ENCODE measurements around the gene TSPAN17. TPM values are rescaled to one million over a fixed set of nuclear protein-coding genes. Genes with fewer than 3 reads are reported as not detected.

TSPAN17 gene
- total RNA-seq, 1 donor from 2014 or later = 42.8 TPM

GRCh38 chr5:176658817-176659511, 11.7 kb downstream of the TSPAN17 start:
- intact Hi-C loops (cut with micrococcal nuclease) = loop anchor here (1.0 to 2.0 kb wide), 2 partner anchors 12 to 300 kb away; partner anchors contain the start of gene TSPAN17

DNA sequence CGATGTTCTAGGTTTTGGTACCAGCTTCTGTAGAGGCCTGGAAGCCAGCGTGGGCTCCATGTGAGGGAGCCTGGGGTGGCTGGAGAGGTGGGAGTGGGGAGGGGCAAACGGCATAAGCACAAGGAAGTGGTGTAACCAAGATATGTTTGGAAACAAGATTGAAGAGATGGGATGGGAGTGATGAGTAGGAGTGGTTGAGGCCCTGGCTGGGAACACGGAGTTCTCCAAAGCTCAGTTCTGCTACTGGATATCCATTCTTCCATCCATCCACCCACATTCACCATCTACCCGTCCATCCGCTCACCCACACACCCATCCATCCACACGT, 12.2 kb downstream of the TSPAN17 start:
- intact Hi-C loops (cut with micrococcal nuclease) = loop anchor here (2.0 kb wide), 1 partner anchor 299 kb away; no protein-coding TSS in a partner anchor

DNA sequence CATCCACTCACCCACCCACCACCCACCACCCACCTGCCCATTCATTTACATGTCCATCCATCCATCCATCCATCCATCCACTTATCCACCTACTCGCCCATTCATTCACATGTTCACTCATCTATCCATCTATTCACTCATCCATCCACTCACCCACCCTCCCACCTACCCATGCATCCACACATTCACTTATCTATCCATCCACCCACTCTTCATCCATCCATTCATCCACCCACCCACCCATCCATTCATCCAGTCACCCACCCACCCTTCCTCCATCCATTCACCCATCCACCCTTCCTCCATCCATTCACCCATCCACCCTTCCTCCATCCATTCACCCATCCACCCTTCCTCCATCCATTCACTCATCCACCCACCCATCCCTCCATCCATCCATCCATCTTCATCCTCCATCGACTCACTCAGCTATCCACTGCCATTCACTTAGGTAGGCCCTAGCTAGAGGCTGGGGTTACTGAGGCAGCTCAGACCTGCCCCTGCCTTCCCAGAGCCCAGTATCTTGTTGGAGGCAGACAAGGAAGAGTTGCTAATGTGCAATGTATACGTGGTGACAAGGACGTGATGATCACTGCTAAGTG, 12.7 kb downstream of the TSPAN17 start:
- intact Hi-C loops (cut with micrococcal nuclease) = loop anchor here (2.0 to 10.0 kb wide), 3 partner anchors 155 to 453 kb away; partner anchors contain the start of gene UNC5A

DNA sequence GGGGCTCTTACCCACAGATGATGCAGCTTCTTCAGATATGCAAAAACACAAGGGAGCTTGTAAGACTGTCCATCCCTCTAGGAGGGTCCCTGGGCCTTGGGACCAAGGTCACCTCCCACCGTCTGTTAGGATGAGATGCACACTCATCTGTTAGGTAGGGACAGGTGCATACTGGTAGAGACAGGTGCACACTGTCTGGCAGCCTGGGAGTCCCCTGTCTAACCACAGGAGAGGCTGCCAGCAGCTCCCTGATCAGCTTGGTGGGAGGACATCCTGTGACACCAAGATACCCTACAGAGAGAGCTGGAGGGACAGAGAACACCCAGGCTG, 13.2 kb downstream of the TSPAN17 start:
- intact Hi-C loops (cut with micrococcal nuclease) = loop anchor here (2.0 to 10.0 kb wide), 2 partner anchors 154 to 452 kb away; partner anchors contain the start of gene UNC5A

GRCh38 chr5:176660860-176661641, 13.8 kb downstream of the TSPAN17 start:
- intact Hi-C loops (cut with micrococcal nuclease) = loop anchor here (2.0 to 10.0 kb wide), 2 partner anchors 154 to 452 kb away; partner anchors contain the start of gene UNC5A

DNA sequence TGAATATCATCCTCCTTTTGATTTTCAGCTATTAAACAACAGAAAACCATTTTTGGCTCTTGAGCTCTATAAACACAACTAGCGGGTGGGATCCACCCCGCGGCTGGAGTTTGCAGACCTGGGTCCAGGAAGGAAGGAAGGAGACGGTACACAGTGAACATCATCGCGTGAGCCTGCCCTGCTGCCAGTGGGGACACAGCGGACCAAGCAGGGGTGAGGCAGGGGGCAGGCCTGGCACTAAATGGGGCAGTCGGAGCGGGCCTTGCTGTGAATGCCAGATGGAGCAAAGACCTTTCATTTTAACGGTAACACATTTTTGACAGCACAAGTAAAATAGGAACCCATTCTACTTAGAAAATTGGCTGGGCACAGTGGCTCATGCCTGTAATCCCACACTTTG, 14.4 kb downstream of the TSPAN17 start:
- intact Hi-C loops (cut with micrococcal nuclease) = loop anchor here (2.0 to 10.0 kb wide), 2 partner anchors 153 to 451 kb away; partner anchors contain the start of gene UNC5A

DNA sequence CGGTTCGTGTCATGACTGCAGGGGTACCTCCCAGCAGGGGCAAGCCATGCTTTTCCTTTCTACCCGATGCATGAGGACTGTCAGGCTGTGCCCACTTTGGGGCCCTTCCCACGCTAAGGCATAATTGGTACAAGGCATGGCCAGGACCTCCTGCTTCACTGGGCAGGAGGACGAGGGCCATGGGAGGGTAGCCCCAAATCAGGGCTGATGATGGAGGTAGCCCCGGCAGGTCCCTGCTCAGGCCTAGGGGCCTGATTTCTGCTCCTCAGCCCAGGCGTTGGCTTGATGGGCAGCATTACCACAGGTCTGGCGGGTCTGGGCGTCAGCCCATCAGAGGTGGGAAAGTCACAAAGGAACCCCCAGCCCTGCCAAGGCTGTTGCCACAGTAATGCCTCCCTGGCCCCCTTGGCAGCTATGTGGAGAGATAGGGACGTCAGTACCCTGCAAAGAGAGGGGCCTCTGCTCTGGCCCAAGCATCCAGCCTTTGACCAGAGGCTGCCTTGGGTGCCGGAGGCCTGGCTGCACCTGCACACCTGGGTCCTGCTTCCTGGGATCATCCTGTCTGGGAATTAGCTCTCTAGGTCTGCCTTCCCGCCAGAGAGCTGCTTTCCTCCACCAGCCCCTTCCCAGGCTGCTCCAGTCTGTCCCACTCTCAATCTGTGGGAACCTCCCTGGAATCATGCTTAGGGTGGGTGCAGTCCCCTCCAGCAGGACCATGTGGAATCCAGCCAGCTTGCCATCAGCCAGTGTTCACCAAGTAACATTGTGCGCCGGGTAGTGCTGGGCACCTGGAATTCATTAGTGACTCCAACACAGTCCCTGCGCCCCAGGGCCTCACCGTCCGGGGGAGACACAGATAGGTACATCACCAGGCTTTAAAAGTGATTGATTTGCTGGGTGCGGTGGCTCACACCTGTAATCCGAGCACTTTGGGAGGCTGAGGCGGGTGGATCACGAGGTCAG, 15.4 kb downstream of the TSPAN17 start:
- intact Hi-C loops (cut with micrococcal nuclease) = loop anchor here (10.0 kb wide), 1 partner anchor 152 kb away; the partner anchor contains the start of gene UNC5A

DNA sequence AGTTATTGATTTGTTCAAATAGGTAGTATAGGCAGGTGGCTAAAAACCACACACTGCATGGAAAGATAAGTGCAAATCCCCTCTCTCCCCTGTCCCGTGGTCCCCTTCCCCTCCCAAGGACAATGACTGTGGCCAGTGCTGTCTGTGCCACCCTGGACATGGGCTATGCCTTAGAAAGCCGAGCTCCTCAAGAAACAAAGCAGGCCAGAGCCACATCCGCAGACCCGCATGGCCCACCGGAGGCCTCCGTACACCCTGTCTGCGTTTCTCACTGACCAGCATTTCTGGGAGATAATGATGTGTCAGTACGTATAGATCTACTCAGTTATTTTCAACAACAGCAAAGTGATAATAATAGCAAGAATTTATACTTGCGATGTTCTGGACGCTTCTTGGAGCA, 16.3 kb downstream of the TSPAN17 start:
- intact Hi-C loops (cut with micrococcal nuclease) = loop anchor here (10.0 kb wide), 1 partner anchor 151 kb away; the partner anchor contains the start of gene UNC5A

DNA sequence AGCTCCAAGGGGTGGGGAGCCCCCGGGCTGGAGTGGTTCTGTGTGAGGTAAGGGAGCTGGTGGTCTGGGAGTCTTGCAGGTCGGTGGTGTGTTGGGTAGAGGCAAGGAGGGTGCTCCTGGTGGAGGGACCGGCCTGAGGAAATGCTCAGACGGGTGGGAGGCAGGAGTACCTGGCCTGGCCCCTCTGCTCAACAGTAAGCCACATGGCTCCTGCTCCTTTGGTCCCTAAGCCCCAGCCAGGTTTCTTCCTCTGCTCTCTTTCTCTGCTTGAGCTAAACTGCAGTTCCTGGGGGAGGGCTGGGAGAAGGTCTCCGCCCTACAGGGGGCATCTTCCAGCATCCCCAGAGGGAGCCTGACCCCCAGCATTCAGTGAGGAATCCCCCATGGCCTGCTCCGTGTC, 17.2 kb downstream of the TSPAN17 start:
- intact Hi-C loops (cut with micrococcal nuclease) = loop anchor here (10.0 kb wide), 1 partner anchor 150 kb away; the partner anchor contains the start of gene UNC5A

DNA sequence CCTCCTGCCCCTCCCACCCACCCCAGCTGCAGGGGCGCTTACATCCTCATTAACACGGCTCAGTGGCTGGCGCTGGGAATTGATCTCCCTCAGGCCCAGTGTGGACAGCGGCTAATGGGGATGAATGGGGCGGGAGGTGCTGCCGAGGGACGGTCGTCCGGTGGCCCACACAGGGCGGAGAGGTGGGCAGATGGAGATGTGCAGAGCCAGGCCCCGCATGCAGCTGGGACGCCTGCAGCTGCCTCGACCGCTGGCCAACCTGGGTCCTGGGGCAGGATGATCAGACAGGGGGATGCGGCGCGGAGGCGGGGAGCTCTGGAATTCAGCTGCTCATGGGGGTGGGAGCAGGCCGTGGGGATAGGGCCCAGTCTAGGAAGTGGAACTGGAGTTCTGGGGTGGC, 17.6 kb downstream of the TSPAN17 start:
- intact Hi-C loops (cut with micrococcal nuclease) = loop anchor here (10.0 kb wide), 1 partner anchor 150 kb away; the partner anchor contains the start of gene UNC5A

GRCh38 chr5:176665517-176665916, 18.2 kb downstream of the TSPAN17 start:
- intact Hi-C loops (cut with micrococcal nuclease) = loop anchor here (10.0 kb wide), 1 partner anchor 149 kb away; the partner anchor contains the start of gene UNC5A

- intact Hi-C loops (cut with micrococcal nuclease) = loop anchor here (10.0 kb wide), 1 partner anchor 147 kb away; the partner anchor contains the start of gene UNC5A
These were observed 20.4 kb downstream of the TSPAN17 start for GRCh38 chr5:176667637-176668036.

- intact Hi-C loops (cut with micrococcal nuclease) = no loop called here
These were observed 23.2 kb downstream of the TSPAN17 start for GRCh38 chr5:176670449-176670848.

DNA sequence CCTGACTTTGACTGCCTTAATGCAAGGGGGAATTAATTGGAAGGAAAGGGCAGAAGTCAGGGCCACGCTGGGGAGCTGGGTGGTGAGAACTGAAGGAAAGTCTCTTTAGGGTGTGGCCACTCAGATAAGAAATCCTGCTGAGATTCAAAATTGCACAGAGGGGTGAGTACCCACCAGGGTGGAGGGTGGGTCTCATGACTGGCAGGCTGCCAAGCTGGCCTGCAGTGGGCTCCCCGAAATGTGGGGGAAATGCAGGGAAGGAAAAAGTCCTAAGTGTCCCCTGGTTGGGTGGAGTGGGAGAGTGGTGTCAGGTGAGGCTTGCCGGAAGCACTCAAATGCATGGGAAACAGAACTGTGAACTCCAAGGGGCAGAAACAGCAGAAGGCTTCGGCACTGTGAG, 24.1 kb downstream of the TSPAN17 start:
- intact Hi-C loops (cut with micrococcal nuclease) = no loop called here

DNA sequence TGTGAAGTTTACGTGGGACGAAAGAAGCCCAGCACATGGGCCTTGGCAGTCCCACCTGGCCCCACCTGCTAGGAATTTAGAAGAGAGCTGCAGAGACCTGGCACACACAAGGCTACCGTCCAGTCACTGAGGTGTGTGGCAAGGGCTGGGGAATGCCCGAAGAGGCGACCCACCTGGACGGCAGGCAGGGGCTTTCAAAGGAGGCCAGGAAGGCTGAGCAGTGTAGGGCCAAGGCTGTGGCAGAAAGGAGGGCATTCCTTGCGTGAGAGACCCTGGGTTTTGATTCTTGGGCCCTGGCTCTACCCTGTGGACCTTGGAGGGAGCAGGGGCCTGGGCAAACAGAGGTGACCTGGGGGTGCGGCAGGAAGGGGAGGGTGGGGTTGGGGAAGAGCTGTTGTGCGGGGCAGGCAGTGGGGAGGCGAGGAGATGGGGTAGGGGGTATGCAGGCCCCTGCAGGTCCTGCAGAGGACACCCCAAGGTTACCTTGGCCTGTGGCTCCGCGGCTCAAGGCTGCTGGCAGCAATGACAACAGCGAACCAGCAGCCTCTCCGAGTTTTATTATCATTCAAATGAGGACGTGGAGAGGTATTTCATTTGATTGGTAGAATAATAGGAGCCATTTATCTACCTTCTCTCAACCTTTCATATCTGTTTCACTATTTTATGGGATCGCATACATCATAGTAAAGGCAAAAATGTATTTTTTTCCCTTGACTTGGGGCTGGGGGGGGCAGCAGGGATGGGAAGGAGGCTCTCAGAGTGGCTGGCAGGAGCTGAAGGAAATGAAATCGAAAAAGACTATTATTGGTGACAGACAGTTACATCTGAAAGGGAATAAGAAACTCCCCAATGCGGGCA, 24.8 kb downstream of the TSPAN17 start:
- intact Hi-C loops (cut with micrococcal nuclease) = no loop called here

- intact Hi-C loops (cut with micrococcal nuclease) = no loop called here
These were observed 26.6 kb downstream of the TSPAN17 start for GRCh38 chr5:176673651-176674583.

- intact Hi-C loops (cut with micrococcal nuclease) = no loop called here
These were observed 27.5 kb downstream of the TSPAN17 start for GRCh38 chr5:176674799-176675198.

DNA sequence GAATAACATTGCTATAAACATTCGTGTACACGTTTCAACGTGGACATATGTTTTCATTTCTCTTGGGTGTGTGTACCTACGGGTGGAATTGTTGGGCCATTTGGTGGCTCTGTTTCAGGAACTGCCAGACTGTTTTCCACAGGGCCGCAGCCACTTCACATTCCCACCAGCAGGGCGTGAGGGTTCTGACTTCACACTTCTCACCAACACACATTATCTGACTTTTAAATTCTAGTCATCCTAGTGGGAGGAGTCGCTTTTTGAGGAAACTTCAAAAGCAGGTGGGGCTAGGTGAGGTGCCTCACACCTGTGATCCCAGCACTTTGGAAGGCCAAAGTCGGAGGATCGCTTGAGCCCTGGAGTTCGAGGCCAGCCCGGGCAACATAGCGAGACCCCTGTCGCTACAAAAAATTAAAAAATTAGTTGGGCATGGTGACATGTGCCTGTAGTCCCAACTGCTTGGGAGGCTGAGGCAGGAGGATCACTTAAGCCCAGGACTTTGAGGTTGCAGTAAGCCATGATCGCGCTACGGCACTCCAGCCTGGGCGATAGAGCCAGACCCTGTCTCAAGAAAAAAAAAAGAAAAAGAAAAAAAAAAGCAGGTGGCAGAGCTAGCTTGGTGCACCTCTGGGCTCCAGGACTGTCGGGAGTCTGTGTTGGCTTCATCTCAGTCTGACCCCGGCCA, 28.5 kb downstream of the TSPAN17 start:
- intact Hi-C loops (cut with micrococcal nuclease) = no loop called here
